Hematopoietic multipotent progenitor cell (in vitro differentiated cells): ENCODE data around the gene MRO. TPM values are rescaled to one million over a fixed set of nuclear protein-coding genes. Genes with fewer than 3 reads are reported as not detected.
"Not testable (repeated sequence)": the region's sequence is repeated elsewhere in the genome, so short reads cannot be mapped to it uniquely, and the experiment has no call there.

Experiments
- DNase-seq, 3 donors: peaks; one replicate each; pipeline ENCODE4 v3.0.0-alpha.2; 2011 to 2015; ENCODE audit warnings: low read depth in 2 of 3, low spot score in 2 of 3
- total RNA-seq: library from RNA; depleted of rRNA; stranded (reverse); fragments of >200 nt; gene quantifications from one replicate; pipeline ENCODE4 v1.2.3, GENCODE V29; 2012

Gene MRO
- total RNA-seq: not detected

DNA sequence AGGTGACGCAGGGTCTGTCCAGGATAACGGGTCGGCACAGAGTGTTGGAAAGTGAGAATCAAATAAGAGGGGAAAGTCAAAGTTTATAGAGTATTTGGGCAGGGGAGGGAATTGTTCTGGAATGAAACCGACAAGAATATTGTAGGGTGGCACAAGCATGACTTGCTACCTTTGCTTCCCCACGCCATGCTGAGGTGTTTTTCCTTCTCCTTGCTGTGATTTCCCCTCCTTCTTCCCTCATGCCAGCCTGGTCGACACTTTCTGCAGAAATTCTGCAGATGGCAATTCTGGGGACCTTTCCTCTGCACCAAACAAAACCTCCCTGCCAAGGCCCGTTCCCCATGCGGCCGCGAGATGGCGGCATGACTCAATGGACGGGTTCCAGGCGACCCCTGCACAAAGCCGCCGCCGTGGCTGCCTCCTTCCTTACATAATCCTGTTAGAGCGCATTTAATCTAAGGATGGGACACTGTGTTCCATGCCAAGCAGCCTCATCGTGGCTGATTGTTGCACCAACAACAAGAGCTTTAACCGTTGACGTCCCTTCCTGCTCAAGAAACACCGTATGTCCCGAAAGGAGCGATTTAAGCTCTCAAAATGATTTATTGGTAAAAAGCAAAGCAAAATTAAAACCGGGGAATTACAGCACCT is at the start of gene MRO:
Gene MRO, minus strand, starts transcription at position 289 of the 651 bp plus-strand sequence. CDS start 10,616 bp downstream, outside the sequence.
- peak; percentile 56 to 82 (median 77) for DNase-seq

- no peak for DNase-seq
Measured at GRCh38 chr18:50869150-50869549, 49.3 kb upstream of the MRO start.

GRCh38 chr18:50866765-50867164 is 46.9 kb upstream of the MRO start:
- DNase-seq: peak in 1 of 3 donors; percentile 50

- DNase-seq: no peak
Measured at GRCh38 chr18:50863840-50864375, 44.1 kb upstream of the MRO start.

- peak in 1 of 3 donors; percentile 56 for DNase-seq
Measured at GRCh38 chr18:50862401-50862800, 42.6 kb upstream of the MRO start.

DNA sequence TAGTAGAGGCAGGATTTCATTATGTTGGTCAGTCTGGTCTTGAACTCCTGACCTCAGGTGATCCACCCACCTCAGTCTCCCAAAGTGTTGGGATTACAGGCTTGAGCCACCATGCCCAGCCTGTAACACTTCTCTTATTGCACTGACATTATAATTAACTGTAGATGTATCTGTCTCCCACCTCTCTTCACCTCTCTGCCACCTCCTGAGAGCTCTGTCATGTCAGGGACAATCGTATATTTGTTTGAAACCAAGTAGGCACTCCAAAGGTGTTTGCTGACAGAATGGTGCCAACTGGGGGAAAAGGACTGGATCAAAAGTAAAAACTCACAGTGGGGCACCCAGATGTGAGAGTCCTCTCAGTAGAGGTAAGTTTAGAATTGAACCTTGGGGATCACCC is 41.8 kb upstream of the MRO start:
- DNase-seq: no peak

- no peak for DNase-seq
Measured at GRCh38 chr18:50859793-50860555, 40.2 kb upstream of the MRO start.

DNA sequence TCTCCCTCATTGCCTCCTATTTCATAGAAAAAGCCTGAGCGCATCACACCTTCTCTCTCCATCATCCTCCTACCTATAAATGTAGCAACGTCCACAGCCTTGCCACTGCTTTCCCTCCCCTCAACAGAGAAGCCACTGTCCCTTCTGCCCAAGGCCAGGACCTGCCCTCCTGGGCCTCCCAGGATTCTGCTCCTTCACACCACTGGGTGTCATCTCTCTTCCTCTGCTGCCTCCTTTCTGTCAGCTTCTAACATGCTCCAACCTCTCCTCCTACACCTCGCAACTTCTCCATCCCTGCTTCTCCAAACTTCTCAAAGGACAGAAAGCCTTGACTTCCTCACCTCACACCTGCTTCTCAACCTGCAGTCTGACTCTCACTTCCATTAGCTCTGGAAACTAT is 37.9 kb upstream of the MRO start:
- DNase-seq: no peak

DNA sequence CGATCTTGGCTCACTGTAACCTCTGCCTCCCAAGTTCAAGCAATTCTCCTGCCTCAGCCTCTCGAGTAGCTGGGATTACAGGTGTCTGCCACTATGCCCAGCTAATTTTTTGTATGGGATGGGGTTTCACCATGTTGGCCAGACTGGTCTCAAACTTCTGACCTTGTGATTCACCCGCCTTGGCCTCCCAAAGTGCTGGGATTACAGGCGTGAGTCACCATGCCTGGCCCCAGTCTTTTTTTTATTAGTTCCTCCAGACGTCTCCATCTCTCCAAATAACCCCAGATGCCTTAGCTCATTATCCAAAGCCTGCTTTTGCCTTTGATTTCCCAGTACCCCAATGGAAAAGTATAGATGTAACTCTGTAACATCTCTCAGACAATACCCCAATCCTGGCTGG is 37.4 kb upstream of the MRO start:
- DNase-seq: not testable (repeated sequence)

DNA sequence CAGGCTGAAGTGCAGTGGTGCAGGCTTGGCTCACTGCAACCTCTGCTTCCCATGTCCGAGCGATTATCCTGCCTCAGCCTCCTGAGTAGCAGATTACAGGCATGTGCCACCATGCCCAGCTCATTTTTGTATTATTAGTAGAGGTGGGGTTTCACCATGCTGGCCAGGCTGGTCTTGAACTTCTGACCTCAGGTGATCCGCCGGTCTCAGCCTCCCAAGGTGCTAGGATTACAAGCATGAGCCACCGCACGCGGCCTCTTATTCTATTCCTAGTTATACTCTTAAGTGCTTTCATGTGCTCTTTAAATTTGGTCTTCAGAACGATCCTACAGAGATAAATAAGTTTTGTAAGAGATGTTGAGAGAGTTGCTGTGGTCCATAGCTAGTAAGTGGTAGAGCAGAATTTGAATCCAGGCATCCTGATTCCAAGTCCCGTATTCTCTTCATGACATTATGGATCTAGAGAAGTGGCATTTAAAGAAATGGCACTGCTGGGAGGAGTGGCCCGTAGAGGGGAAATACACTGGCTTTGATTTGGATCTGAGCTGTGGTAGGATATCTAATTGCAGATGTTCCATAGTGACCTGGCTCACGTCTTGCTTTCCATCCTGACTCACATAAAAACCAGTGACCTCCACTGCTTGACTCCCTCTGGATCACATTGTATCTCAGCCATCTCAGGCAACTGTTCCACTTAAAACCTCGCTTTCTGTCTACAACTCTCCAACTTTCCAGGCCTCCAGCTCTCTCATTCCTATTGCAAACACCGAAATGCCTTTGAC is 36.4 kb upstream of the MRO start:
- DNase-seq: no peak

- DNase-seq: no peak
Measured at GRCh38 chr18:50853863-50854271, 34.1 kb upstream of the MRO start.

GRCh38 chr18:50850307-50851065 is 30.7 kb upstream of the MRO start:
- no peak for DNase-seq

DNA sequence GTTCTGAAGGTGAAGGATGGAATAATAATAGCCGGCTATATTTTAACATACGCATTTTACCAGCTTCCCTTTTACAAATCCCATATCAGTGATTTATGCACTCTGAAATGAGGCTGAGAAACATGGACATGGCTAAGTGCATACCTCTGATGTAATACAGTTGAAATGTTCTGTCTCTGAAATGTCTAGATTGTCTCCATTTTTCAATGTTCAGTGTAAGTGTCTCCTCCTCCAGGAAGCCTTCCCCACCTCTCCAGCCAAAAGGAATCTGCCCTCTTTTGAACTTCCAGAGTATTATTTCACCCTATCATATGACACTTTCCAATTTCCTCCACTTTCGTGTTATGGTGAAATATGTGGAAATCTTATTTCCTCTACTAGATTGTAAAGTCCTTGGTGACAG is 29.6 kb upstream of the MRO start:
- no peak for DNase-seq

- no peak for DNase-seq
Measured at GRCh38 chr18:50848991-50849390, 29.2 kb upstream of the MRO start.

DNA sequence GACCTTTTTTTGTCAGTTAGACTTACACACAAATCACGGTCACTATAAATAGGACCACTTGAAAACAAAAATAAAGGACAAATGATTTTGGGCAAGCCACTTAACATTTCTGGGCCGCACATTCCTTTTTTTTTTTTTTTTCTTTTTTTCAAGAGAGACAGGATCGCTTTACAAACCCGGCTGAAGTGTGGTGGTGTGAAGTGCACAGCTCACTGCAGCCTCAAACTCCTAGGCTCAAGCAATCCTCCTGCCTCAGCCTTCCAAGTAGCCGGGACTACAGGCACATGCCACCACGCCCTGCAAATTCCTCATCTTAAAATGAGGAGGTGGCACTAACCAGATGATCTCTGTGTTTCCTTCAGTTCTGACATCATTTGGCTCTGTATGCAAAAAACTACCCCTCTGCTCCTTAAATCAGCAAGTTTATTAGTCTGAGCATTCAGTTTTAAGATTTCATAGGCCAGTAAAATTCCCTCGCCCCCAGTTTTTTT is 28.3 kb upstream of the MRO start:
- DNase-seq: no peak

DNA sequence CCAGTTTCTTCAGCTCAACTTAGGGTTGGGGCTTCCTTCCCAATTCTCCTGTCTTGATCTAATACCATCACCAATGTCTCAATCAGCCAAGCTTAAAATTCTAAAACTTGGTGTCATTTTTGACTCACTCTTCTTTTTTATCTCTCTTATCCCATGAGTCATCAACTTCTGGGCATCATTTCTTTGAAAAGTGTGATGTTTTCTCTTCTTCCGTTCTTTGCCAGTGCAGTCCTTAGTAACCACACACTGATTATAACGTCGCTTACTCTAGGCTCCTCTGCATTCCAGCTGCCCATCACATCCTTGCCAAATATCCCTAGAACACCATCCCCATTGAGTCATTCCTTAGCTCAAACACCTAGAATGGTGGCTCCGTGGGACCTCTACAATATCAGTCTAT is 27.4 kb upstream of the MRO start:
- DNase-seq: no peak

GRCh38 chr18:50844960-50845359 is 25.1 kb upstream of the MRO start:
- no peak for DNase-seq

- DNase-seq: no peak
Measured at GRCh38 chr18:50844554-50844953, 24.7 kb upstream of the MRO start.

DNA sequence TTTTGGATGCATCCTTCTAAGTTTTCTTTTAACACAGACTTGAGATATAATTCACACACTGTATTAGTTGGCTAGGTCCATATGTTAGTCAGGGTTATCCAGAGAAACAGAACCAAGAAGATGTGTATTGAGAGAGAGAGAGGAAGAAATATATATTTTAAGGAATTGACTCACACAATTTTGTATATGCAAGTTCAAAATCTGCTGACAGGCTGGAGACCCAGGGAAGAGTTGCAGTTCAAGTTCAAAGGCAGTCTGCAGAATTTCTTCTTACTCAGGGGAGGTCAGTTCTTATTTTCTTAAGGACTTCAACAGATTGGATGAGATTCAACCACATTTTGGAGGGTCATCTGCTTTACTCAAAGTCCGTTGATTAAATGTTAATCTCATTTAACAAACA is 23.0 kb upstream of the MRO start:
- no peak for DNase-seq

GRCh38 chr18:50839996-50840395 is 20.2 kb upstream of the MRO start:
- no peak for DNase-seq
